ENCODE measurements around the gene REEP3.

DNA sequence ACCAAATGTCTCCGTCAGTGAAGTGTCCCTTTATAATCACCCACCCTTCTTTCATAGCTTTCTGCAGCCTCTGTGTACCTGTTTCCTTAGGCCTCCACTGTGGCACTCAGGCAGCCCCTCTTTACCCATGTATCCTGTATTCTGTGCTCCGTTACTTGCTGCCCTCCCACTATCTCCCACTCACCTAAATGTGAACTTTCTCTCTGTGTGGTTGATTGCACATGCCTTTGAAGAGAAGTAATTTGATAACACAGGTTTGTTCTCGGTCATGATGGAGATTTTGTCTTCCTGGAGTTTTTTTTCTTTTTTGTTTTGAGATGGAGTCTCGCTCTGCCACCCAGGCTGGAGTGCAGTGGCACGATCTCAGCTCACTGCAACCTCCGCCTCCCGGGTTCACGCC lies 61.5 kb downstream of the REEP3 start:
- TF ChIP-seq, protein P1, sequence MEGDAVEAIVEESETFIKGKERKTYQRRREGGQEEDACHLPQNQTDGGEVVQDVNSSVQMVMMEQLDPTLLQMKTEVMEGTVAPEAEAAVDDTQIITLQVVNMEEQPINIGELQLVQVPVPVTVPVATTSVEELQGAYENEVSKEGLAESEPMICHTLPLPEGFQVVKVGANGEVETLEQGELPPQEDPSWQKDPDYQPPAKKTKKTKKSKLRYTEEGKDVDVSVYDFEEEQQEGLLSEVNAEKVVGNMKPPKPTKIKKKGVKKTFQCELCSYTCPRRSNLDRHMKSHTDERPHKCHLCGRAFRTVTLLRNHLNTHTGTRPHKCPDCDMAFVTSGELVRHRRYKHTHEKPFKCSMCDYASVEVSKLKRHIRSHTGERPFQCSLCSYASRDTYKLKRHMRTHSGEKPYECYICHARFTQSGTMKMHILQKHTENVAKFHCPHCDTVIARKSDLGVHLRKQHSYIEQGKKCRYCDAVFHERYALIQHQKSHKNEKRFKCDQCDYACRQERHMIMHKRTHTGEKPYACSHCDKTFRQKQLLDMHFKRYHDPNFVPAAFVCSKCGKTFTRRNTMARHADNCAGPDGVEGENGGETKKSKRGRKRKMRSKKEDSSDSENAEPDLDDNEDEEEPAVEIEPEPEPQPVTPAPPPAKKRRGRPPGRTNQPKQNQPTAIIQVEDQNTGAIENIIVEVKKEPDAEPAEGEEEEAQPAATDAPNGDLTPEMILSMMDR (conservative IDR thresholded peaks at IDR 0.05; ENCODE audit: low read length), result no peak
- no peak for TF ChIP-seq EZH2phosphoT487 (IDR thresholded peaks at IDR 0.05; ENCODE audit: borderline replicate concordance)

Measured in Loucy (cell line).